ENCODE measurements around the gene NEK9.

Gene NEK9

GRCh38 chr14:75143761-75144527, 17.1 kb upstream of the NEK9 start:
- H3K9me3 ChIP-seq = no peaks in the 10 kb centered on the region
- peak overlapping the region in 1 of 2 experiments; percentile 34 for H3K4me3 ChIP-seq (ENCODE audit: low read depth in 1 of 2, low read length in 1 of 2)
- H3K27me3 ChIP-seq = no peaks in the 10 kb centered on the region
- TF ChIP-seq CTCF (IDR thresholded peaks at IDR 0.05) = no peak
- H3K27ac ChIP-seq = peak overlapping the region; percentile 93
- peaks cover 31 to 44% of the 10 kb centered on the region in 2 experiments for H3K4me1 ChIP-seq (ENCODE audit: control insufficient read depth in 1 of 2, insufficient read depth in 1 of 2, low read depth in 1 of 2, low read length in 1 of 2)
- no peaks in the 10 kb centered on the region for H3K36me3 ChIP-seq

- no peaks in the 10 kb centered on the region for H3K27me3 ChIP-seq
- no peak overlapping the region for H3K4me3 ChIP-seq (ENCODE audit: low read depth in 1 of 2, low read length in 1 of 2)
- H3K4me1 ChIP-seq (ENCODE audit: control insufficient read depth in 1 of 2, insufficient read depth in 1 of 2, low read depth in 1 of 2, low read length in 1 of 2) = peaks cover 39 to 47% of the 10 kb centered on the region in 2 experiments
- H3K36me3 ChIP-seq = no peaks in the 10 kb centered on the region
- H3K9me3 ChIP-seq = no peaks in the 10 kb centered on the region
- no peak for TF ChIP-seq CTCF (IDR thresholded peaks at IDR 0.05)
- peak overlapping the region; percentile 3 for H3K27ac ChIP-seq
Observed at GRCh38 chr14:75142494-75142893, 15.6 kb upstream of the NEK9 start.

GRCh38 chr14:75141967-75142366, 15.1 kb upstream of the NEK9 start:
- no peak for TF ChIP-seq CTCF (IDR thresholded peaks at IDR 0.05)
- H3K27me3 ChIP-seq = no peaks in the 10 kb centered on the region
- H3K27ac ChIP-seq = peak overlapping the region; percentile 3
- no peaks in the 10 kb centered on the region for H3K36me3 ChIP-seq
- no peak overlapping the region for H3K4me3 ChIP-seq (ENCODE audit: low read depth in 1 of 2, low read length in 1 of 2)
- H3K4me1 ChIP-seq (ENCODE audit: control insufficient read depth in 1 of 2, insufficient read depth in 1 of 2, low read depth in 1 of 2, low read length in 1 of 2) = peaks cover 39 to 42% of the 10 kb centered on the region in 2 experiments
- H3K9me3 ChIP-seq = no peaks in the 10 kb centered on the region

- Histone ChIP-seq H3K9me3 (no peaks in the 10 kb centered on the region), H3K4me1 (ENCODE audit: control insufficient read depth in 1 of 2, insufficient read depth in 1 of 2, low read depth in 1 of 2, low read length in 1 of 2) (peaks cover 33 to 34% of the 10 kb centered on the region in 2 experiments), H3K27ac (peak overlapping the region; percentile 29), H3K4me3 (ENCODE audit: low read depth in 1 of 2, low read length in 1 of 2) (no peak overlapping the region), H3K36me3 (no peaks in the 10 kb centered on the region), H3K27me3 (no peaks in the 10 kb centered on the region)
- TF ChIP-seq CTCF (IDR thresholded peaks at IDR 0.05) = no peak
Observed at GRCh38 chr14:75141062-75141461, 14.2 kb upstream of the NEK9 start.

- no peak overlapping the region for H3K4me3 ChIP-seq (ENCODE audit: low read depth in 1 of 2, low read length in 1 of 2)
- H3K27ac ChIP-seq = no peak overlapping the region
- no peaks in the 10 kb centered on the region for H3K36me3 ChIP-seq
- no peak for TF ChIP-seq CTCF (IDR thresholded peaks at IDR 0.05)
- H3K4me1 ChIP-seq (ENCODE audit: control insufficient read depth in 1 of 2, insufficient read depth in 1 of 2, low read depth in 1 of 2, low read length in 1 of 2) = peaks cover 29% of the 10 kb centered on the region in 2 experiments
- H3K27me3 ChIP-seq = no peaks in the 10 kb centered on the region
- H3K9me3 ChIP-seq = no peaks in the 10 kb centered on the region
Observed at GRCh38 chr14:75140620-75141019, 13.8 kb upstream of the NEK9 start.

Measured in neutrophil (primary cell).